Measurements from ENCODE around the gene NEURL1B.

Gene NEURL1B

DNA sequence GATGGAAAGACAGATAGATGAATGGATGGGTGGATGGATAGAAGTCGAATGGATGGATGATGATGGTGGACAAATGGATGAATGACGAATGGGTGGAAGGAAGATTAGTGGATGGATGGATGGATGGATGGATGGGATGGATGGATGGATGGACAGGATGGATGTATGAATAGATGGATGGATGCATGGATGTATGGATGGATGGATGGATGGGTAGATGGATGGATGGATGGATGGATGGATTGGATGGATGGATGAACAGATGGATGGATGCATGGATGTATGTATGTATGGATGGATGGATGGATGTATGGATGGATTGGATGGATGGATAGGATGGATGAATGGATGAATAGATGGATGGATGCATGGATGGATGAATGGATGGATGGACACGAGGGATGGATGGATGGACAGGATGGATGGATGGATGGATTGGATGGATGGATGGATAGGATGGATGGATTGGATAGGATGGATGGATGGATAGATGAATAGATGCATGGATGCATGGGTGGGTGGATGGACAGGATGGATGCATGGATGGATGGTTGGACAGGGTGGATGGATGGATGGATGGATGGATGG, 77.6 kb downstream of the NEURL1B start:
- no peak for DNase-seq

DNA sequence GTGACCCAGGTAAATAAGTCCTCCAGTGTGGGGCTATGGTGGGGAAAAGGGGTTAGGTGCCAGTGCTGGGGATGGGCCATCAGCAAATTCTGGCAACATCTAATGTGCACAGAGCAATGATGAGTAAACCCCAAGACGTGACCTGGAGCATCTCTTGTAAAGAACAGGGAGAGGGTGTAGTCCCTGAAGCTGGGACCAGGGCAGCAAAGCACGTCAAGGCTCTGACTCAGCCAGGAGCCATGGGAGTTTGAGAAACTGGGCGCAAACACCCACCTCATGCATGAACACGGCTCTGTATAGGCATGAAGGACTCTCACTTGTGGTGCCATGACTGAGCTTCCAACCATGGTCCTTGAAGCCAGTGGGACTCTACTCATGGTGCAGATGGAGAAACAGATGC, 78.1 kb downstream of the NEURL1B start:
- no peak for DNase-seq

DNA sequence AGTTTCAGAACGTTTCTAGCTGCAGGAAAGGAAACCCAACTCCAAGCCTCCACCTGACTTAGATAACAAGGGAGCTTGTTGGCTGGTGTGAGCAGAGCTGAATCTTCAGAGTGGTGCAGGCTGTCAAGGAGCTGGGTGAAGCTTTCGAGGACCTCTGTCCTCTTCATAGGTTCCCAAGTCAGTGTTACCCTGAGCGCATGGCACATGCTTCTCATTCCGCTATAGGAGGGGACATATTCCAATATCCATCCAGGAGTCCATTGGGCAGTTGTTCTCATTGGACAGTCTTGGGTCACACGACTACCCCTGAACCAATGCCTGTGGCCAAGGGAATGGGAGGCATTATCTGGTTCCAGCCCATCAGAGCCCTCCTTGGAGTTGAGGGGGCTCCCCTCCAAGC, 79.6 kb downstream of the NEURL1B start:
- no peak for DNase-seq

DNA sequence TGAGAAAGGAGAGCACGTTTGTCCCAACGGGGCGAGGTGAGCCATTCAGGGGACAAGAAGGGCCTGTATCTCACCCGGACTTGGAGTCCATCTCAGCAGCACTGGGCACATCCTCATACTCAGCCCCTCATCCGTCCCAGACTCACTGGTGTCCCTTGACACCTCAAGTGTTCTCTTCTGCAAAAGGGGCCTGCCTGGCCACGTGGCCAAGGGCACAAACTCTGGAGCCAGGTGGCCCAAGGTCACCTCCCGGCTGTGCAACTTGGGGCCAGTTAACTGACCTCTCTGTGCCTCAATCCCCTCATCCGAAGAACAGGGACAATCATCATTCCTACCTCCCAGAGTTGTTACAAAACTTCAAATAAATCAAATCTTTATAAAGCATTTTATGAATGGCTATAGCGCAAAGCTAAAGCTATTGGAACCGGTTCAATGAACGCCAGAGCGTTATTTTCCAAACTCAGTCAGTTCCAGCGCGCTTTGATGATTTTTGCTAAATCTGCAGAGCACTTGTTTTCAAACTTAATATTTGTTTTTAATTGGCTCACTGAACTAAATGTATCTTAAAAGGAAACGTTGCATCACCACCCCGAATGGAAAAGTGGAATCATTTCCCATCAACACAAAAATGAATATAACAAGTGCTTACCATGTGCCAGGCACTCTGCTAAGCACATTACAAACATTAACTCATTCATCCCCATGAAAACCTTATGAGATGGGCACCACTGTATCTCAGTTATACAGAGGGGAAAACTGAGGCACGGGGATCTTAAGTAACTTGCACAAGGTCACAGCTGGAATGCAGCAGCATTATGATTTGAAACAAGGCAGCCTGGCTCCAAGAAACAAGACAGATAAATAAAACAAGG, 80.6 kb downstream of the NEURL1B start:
- no peak for DNase-seq

DNA sequence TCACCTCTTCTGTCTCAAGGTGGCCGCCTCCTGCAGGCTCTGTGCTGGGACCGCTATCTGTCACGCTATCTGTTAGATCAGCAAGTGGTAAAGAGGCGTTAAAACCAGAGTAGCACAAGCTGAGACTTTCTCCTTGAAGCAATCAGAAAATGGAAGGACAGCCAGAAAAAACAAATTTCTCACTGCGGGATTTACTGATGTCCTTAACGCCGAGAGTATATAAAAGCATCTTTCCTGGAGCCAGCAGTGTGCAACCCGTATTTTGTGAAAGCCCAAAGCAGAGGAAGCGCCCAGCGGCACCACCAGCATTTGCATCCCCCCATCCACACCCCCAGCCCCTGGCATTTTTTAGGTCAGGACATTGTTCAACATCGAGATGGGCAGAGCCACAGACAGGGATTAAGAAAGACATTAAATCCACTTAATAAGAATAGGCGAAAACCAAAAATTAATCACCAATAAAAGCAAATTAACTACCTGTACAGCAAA, 81.3 kb downstream of the NEURL1B start:
- no peak for DNase-seq

DNA sequence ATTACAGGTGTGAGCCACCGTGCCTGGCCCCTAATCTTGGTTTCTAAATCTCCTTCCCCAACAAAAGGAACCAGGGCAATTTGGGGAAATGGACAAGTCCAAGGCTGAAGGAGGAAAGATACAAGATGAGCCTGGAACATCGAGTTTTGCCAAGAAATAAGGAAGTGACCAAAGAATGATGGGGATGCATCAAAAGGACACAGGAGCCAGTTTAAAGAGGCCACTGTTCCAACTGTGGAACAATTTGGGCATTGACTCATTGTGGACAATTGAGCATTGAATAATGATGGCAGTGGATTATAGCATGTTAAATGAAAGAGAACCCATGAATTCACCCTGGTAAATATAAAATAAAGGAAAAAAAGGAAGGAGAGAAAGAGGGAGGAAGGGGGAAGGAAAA, 82.4 kb downstream of the NEURL1B start:
- no peak for DNase-seq

DNA sequence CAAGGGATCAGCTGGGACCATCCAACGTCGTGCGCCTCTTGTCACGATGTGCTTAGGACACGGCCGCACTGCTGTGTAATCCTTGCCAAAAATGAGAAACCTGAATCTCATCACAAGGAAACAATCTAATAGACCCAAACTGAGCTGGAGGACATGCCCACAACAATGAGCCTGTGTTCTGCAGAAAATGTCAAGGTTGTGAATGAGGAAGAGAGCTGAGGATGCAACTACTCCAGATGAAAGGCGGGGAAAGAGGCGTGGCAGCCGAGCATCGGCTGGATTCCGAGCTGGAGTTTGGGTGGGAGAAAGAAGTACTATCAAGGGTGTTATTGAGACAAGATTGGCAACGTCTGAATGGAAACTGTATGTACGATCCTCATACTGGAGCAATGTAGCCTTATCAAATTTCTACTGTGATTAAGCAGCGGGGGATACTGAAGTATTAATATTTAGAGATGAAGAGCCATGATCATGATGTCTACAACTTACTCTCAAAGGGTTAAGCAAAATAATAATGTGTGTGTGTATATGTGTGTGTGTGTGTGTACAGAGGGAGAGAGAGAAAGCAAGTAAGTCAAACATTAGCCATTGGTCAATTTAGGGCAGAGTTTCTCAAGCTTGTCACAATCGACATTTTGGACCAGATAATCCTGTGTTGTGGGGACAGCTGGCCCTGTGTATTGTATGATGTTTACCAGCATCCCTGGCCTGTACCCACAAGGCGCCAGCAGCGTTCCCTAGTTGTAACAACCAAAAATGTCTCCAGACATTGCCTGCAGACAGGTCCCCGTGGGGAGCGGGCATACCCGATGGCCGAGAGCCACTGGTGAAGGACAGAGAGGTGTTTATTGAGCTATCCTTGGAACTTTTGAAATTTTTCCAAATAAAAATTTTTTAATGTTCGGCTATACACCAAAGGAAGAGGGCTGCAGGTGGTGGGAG, 83.5 kb downstream of the NEURL1B start:
- no peak for DNase-seq

DNA sequence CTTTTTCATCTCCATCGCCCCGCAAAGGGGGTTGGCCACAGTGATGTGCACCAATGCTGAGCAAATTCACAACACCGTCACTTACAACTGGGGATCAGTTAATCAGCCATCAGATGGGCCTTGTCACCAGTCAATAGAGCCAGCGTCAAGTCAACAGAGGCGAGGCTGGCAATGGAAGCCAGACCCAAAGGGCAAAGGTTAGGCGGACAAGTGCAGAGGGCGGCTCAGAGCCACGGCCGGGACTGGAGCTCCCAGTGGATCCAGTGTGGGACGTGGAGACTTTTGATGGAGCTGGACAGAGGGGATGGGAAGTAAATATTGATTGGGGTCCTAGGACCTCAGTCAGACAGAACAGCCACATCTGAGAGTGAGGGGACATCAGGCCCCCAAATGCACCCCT, 84.2 kb downstream of the NEURL1B start:
- DNase-seq = no peak

DNA sequence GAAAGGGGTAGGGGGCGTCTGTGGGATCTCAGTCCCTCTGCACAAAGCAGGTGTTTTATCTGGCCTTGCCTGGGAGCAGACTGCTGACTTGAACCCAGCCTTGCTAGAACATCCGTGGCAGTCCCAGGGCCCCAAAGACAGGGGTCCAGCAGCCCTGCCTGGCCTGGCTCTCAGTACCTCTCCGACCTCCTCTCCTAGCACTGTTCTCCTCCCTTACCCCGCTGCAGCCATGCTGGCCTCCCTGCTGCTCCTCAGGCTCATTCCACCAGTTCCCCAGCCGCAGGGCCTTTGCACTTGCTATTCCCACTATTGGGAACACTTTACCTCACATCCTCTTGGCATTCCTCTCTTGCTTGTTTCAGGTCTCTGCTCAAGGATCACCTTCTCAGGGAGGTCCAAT, 84.7 kb downstream of the NEURL1B start:
- no peak for DNase-seq

DNA sequence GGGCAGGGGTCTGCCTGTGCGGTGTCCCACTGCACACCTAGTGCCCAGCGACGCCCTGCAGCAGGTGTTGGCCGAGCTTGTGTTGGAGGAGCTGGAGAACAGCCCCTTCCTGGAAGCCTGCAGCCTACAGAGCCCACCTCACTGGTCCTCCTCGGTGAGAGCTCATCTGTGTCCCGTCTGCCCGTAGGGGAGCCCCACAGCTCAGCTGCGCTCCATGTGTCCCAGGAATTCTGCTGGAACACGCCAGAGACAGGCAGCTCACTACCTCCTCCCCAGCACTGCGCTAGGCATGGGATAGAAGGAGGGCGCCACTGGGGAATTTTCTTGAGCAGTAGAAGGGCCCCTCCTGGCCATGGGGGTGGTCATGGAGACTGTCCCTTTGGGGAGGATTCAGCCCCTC, 85.9 kb downstream of the NEURL1B start:
- no peak for DNase-seq

DNA sequence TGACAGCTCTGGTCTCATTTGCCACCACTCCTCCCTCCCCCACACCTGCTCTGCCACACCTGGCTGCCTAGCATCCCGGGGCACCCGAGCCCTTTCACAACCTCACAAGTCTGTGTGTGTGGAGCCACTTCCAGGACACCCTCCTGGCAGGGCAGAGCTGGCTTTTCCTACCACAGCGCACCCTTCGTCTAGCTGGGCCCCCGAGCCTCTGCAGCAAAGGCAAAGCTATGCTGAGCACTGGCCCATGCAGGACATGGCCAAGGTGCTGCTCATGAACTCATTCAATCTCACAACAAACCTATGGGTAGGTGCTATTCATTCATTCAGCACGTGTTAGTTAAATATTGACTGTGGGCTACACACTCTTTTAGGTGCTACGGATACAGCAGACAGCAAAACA, 86.5 kb downstream of the NEURL1B start:
- no peak for DNase-seq

DNA sequence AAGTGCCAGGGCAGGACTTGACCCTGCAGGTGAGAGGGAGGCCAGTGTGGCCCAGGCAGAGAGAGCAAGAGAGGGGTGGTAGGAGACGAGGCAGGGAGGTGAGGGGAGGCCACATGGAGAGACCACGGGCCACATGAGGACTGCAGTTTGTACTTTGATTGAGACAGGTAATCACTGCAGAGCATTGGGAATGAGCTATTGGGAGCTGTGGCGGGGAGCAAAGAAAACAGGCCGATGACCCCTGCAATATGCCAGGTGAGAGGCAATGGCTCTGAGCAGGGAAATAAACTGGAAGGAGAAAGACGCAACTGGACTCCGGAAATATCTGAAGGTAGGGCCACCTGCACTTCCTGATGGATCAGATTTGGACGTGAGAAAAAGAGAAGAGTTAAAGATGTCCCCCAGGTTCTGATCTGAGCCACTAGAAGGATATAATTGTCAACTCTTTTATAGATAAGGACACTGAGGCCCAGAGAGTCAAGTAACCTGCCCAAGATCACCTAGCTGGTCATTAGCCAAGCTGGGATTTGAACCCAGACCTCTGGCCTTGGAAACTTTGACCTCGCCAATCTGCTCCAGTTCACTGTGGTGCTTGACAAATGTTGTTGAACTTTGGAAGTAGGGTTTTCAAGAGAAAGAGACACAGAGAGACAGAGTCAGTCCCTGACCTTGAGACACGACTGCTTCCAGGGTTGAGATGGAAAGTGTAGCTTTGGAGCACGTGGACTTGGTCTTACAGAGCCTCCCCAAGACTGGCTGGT, 87.6 kb downstream of the NEURL1B start:
- no peak for DNase-seq

DNA sequence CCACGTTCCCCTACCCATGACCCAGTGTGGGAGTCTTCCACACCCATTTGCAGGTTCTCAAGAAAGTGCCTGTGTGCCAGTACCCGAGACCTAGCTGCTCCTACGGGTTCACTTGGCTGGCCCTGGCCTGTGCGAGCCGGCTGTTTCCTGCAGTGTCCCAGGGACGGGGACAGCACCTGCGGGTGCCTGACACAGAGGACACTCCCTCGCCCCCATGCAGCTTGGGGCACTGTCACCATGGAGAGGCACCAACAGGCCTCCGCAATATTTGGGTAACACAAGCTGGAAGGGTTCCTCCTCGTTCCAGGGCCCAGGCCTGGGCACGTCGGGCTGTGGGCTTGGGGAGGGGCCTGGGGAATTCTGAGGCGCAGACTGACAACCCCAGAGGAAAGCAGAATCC, 88.5 kb downstream of the NEURL1B start:
- no peak for DNase-seq

DNA sequence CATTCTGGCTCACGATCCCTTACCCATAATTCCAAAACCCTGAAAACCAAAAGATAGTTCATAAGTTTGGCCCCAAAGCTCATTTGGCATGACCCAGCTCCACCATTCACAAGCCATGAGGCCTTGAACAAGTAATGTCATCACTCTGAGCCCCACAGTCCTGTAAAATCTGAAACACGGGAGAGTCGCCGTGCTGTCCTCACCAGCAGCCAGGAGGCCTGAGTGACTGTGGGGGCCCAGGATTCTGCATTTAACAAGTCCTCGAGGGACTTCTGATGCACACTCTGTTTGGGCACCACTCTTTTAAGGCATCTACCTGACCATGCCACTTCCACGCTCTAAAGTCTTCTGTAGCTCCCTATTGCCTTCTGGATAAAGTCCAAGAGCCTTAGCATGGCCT, 89.2 kb downstream of the NEURL1B start:
- no peak for DNase-seq

DNA sequence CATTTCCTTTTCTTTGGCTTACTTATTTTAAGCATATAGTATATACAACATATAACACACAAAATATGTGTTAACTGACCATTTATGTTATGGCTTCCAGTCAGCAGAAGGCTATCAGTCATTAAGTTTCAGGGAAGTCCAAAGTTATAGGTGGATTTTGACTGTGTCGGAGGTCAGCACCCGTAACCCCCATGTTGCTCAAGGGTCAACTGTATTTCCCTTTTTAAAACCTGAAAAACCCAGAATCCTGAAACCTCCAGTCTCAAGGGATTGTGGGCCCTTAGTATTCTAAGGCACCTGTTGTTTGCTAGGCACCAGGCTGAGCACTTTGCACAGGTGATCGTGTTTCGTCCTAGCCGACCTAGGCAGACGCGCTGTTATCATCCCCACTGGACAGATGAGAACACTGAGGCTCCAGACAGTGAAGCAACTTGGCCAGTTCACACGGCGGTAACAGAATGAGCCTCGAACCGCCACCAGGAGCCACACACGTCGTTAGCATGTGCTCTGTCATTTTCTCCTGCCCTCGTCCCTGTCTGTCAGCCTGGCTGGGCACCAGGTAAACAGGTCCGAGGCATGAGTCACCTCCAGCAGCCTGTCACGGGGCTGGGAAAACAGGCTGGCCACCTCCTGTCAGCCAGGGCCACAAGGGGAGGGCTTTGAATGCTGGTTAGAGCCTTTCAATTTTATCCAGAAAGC, 90.1 kb downstream of the NEURL1B start:
- DNase-seq = no peak

DNA sequence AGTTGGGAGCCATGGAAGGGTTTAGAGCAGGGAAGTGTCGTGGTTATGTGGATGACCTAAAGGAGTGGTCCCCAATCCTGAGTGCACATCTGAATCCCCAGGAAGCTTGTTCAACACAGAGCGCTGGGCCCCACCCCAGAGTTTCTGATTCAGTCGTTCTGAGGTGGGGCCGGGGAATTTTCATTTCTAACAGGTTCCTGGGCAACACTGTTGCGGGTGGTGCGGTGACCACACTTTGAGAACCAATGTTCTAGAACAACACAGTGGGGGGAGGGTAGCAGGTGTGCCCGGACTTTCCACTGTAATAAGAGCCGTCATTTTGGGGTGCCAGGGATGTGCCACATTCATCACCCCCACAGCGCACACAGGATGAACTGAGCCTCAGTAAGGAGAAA, 90.6 kb downstream of the NEURL1B start:
- no peak for DNase-seq

DNA sequence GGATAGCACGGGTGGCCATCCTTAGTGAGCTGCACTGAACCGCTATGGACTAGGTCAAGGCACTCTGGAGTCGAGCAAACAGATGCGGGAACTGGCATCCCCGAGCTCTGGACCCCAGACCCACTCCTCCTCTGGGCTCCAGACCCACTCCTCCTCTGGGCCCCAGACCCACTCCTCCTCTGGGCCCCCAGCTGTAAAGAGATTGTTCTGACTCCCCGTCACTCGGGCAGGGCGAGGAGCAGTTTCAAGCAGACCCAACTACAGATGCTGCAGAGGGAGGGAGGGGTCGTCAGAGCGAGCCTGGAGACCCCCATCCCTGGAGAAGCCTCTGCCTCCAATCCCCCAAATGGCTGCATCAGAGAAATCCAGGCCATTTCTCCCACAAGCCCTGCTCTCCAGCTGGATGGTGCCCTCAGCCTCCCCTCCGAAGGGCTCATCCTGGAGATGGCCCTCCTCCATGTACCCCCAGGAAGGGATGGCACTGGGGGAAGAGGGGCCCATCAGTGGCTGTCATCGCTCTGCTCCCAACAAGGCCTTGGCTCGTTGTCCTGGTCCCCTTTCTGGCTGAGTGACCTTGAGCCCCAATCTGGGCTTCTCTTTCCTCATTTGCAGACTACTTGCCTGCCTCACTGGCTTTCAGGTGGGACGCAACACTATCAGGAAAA, 91.3 kb downstream of the NEURL1B start:
- DNase-seq = no peak

DNA sequence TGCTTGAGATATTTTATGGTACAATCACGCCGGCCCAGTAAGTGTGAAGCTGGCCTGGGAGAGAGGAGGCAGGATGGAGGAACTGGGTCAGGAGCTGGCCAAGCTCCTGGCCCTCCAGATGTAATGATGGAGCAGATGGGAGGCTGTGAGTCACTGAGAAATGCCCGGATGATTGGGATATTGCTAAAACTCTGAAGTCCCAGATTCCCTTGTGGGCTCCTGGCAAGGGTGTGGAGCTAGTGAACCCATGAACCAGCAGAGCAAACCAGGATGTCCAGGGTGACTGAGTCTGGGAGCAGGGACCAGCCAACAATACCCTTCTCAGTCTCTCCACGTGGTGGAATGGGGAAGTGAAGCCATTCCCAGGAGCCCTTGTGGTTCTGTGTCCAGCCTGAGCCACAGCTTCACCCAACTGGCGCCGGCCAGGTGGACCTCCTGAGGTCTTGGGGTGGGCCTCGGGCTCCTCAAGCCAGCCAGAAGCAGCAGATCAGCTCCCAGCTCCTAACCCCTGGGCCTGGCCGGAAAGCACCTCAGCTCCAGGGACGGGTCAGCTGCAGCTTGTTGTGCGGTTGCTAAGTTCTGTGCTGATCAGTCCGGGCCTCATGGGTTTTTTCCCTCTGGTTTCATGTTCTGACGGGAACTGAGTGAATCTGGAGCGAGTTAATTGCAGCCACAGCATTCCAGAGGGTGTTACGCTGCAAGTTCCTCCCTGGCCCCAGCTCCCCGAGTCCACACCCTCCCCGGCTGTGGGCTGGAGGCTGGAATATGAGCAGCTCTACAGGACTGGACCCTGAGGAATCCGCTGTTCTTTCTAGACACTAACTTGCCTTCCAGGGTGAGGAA, 92.3 kb downstream of the NEURL1B start:
- DNase-seq = no peak

DNA sequence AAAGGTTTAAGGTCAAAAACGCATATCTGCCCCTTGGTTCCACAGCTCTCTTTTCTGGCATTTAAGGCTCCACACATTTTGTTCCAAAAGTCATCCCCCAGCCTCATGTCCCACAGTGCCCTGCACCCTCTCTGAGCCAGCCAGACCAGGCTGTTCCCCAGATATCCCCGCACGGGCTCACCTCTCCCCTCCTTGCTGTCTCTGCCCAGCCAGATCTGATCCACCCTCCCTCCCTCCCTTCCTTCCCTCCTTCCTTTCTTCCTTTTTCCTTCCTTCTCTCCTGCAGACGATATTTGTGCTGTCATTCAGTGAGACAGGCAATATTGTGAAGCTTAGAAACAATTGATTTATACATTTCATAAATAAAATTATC, 92.9 kb downstream of the NEURL1B start:
- DNase-seq = no peak

DNA sequence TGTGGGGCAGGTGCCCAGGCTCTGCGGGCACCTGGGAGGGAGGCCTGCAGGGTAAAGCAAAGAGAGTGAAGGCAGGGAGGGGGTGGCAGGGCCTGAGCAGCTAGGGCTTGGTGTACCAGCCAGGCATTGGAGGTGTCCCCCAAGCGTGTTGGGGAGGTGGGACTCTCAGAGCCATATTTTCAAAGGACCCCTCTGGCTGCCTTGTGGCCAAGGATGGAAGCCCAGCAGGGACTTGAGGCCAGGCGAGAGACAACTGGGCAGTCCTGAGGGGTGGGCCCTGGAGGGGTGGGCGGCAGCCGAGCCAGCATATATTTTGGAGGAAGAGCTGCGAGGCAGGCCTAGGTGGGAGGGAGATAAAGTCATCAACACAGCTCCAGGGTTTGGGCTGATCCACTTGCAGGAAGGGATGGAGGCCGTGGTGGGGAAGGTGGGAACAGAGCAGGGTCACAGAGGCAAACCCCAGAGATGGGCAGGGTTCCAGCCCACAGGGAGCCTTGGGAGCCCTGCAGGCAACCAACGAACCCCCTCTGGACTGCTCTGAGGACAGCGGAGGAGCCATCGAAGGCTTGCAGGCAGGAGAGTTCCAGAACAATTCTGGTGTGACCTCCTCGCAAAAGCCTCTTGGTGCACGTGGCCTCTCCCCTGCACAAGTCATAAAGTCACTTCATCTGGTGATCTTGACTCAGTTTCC, 94.2 kb downstream of the NEURL1B start:
- DNase-seq = no peak

All from NCI-H2171 treated with DMSO at 0.1 percent for 48 hours (cell line).